ENCODE measurements around the gene HNRNPCL4. TPM values are rescaled to one million over a fixed set of nuclear protein-coding genes. Genes with fewer than 3 reads are reported as not detected.
"Not testable (repeated sequence)": the region's sequence is repeated elsewhere in the genome, so short reads cannot be mapped to it uniquely, and the experiment has no call there.

Gene HNRNPCL4
- total RNA-seq, 1 experiment from 2014 or later, result not detected

- intact Hi-C loops (cut with micrococcal nuclease); RAD21 ChIA-PET (ENCODE audit: low non-redundant PET in 1 of 2, low total read pairs in 2 of 2, uncharacterized antibody in 2 of 2, unreplicated experiment in 2 of 2); H3K27me3 ChIP-seq (ENCODE audit: insufficient read depth, low read length); H3K4me3 ChIP-seq (replicated peaks in 1 of 2; ENCODE audit: low read depth in 1 of 2, low read length in 2 of 2); POLR2A ChIA-PET; H3K4me1 ChIP-seq (ENCODE audit: control insufficient read depth in 1 of 2, insufficient read depth in 2 of 2, low read length in 2 of 2); ATAC-seq; H3K36me3 ChIP-seq (ENCODE audit: control insufficient read depth in 1 of 2, insufficient read depth in 2 of 2, low read length in 2 of 2); H3K27ac ChIP-seq (ENCODE audit: low read depth, low read length); H3K4me2 ChIP-seq (ENCODE audit: low read length); CTCF ChIA-PET; H3K9me2 ChIP-seq (ENCODE audit: insufficient read depth); H2AFZ ChIP-seq (ENCODE audit: low read depth, low read length, poor library complexity, severe bottlenecking); H3K79me2 ChIP-seq (ENCODE audit: insufficient read depth, low read length); H3K9me3 ChIP-seq (ENCODE audit: control insufficient read depth in 1 of 2, insufficient read depth in 1 of 2, low read depth in 1 of 2, low read length in 2 of 2); BruUV-seq (replicated peaks); DNase-seq (ENCODE audit: low read depth, low spot score); H3K9ac ChIP-seq (ENCODE audit: low read length); H4K20me1 ChIP-seq (ENCODE audit: insufficient read depth): not testable (repeated sequence)
Observed at GRCh38 chr1:13155909-13156308, 9.5 kb downstream of the HNRNPCL4 start, which contains the start of gene PRAMEF26. TSS of gene PRAMEF26 (minus strand) at chr1:13156009. CDS start at chr1:13153095, 2,914 bp downstream.

GRCh38 chr1:13116754-13117153 lies 48.7 kb downstream of the HNRNPCL4 start, which contains the start of gene HNRNPCL2:
TSS of gene HNRNPCL2 (minus strand) at chr1:13116854. CDS start at chr1:13116400, 454 bp downstream.
- ATAC-seq; H3K9me3 ChIP-seq (ENCODE audit: control insufficient read depth in 1 of 2, insufficient read depth in 1 of 2, low read depth in 1 of 2, low read length in 2 of 2); H3K9me2 ChIP-seq (ENCODE audit: insufficient read depth); POLR2A ChIA-PET; DNase-seq (ENCODE audit: low read depth, low spot score); H3K4me1 ChIP-seq (ENCODE audit: control insufficient read depth in 1 of 2, insufficient read depth in 2 of 2, low read length in 2 of 2); BruUV-seq (replicated peaks); H3K27me3 ChIP-seq (ENCODE audit: insufficient read depth, low read length); H3K27ac ChIP-seq (ENCODE audit: low read depth, low read length); H3K4me2 ChIP-seq (ENCODE audit: low read length); H4K20me1 ChIP-seq (ENCODE audit: insufficient read depth); H3K9ac ChIP-seq (ENCODE audit: low read length); RAD21 ChIA-PET (ENCODE audit: low non-redundant PET in 1 of 2, low total read pairs in 2 of 2, uncharacterized antibody in 2 of 2, unreplicated experiment in 2 of 2); H3K79me2 ChIP-seq (ENCODE audit: insufficient read depth, low read length); H3K4me3 ChIP-seq (replicated peaks in 1 of 2; ENCODE audit: low read depth in 1 of 2, low read length in 2 of 2); intact Hi-C loops (cut with micrococcal nuclease); H3K36me3 ChIP-seq (ENCODE audit: control insufficient read depth in 1 of 2, insufficient read depth in 2 of 2, low read length in 2 of 2); H2AFZ ChIP-seq (ENCODE audit: low read depth, low read length, poor library complexity, severe bottlenecking); CTCF ChIA-PET: not testable (repeated sequence)

Other genes with a start within 250 kb of the HNRNPCL4 start
- gene PRAMEF7, start 249.0 kb downstream of the HNRNPCL4 start, total RNA-seq (2021; ENCODE audit: unreplicated experiment), result not detected
- gene PRAMEF6, start 218.1 kb downstream of the HNRNPCL4 start, total RNA-seq (2021; ENCODE audit: unreplicated experiment), result not detected
- not detected for gene PRAMEF27, start 109.1 kb downstream of the HNRNPCL4 start, total RNA-seq (2021; ENCODE audit: unreplicated experiment)
- not detected for gene HNRNPCL3, start 104.9 kb downstream of the HNRNPCL4 start, total RNA-seq (2021; ENCODE audit: unreplicated experiment)
- gene PRAMEF25, start 94.9 kb downstream of the HNRNPCL4 start, total RNA-seq (2021; ENCODE audit: unreplicated experiment), result not detected
- gene HNRNPCL2, start 48.8 kb downstream of the HNRNPCL4 start, total RNA-seq (2021; ENCODE audit: unreplicated experiment), result not detected
- not detected for gene PRAMEF26, start 9.6 kb downstream of the HNRNPCL4 start, total RNA-seq (2021; ENCODE audit: unreplicated experiment)
- not detected for gene PRAMEF9, start 6.2 kb upstream of the HNRNPCL4 start, total RNA-seq (2021; ENCODE audit: unreplicated experiment)
- not detected for gene PRAMEF13, start 35.8 kb upstream of the HNRNPCL4 start, total RNA-seq (2021; ENCODE audit: unreplicated experiment)
- not detected for gene PRAMEF18, start 60.5 kb upstream of the HNRNPCL4 start, total RNA-seq (2021; ENCODE audit: unreplicated experiment)
- not detected for gene PRAMEF5, start 88.6 kb upstream of the HNRNPCL4 start, total RNA-seq (2021; ENCODE audit: unreplicated experiment)
- not detected for gene PRAMEF8, start 119.5 kb upstream of the HNRNPCL4 start, total RNA-seq (2021; ENCODE audit: unreplicated experiment)
- gene PRAMEF33, start 137.9 kb upstream of the HNRNPCL4 start, total RNA-seq (2021; ENCODE audit: unreplicated experiment), result not detected
- not detected for gene PRAMEF15, start 149.9 kb upstream of the HNRNPCL4 start, total RNA-seq (2021; ENCODE audit: unreplicated experiment)
- gene PRAMEF14, start 181.5 kb upstream of the HNRNPCL4 start, total RNA-seq (2021; ENCODE audit: unreplicated experiment), result not detected
- not detected for gene PRAMEF19, start 206.3 kb upstream of the HNRNPCL4 start, total RNA-seq (2021; ENCODE audit: unreplicated experiment)
- gene PRAMEF17, start 224.0 kb upstream of the HNRNPCL4 start, total RNA-seq (2021; ENCODE audit: unreplicated experiment), result not detected
- not detected for gene PRAMEF20, start 244.8 kb upstream of the HNRNPCL4 start, total RNA-seq (2021; ENCODE audit: unreplicated experiment)